Activated CD4-positive, alpha-beta memory T cell treated with anti-CD3 and anti-CD28 coated beads for 36 hours (primary cell): ENCODE measurements around the gene SPEM3. TPM values are rescaled to one million over a fixed set of nuclear protein-coding genes. Genes with fewer than 3 reads are reported as not detected.

Experiments used
- CTCF ChIA-PET: fragments of 350-600 bp; sonication (Branson Sonifier 250); formaldehyde crosslinking; loops from one replicate; lab custom pipeline; 2021; ENCODE audit warnings: antibody characterized with exemption, inconsistent platforms; lab: Charles Lee
- POLR2A ChIA-PET: fragments of 350-600 bp; sonication (Branson Sonifier 250); formaldehyde crosslinking; loops from one replicate; lab custom pipeline; 2021; ENCODE audit warnings: antibody characterized with exemption; lab: Charles Lee
- DNase-seq: peaks from one replicate; pipeline ENCODE4 v3.0.0-alpha.2; 2020
- H3K27ac Mint-ChIP-seq: one replicate; pipeline ENCODE4 v1.8.0; 2021; ENCODE audit warnings: mixed read lengths
- H3K27me3 Mint-ChIP-seq: one replicate; pipeline ENCODE4 v1.8.0; 2021; ENCODE audit warnings: mixed read lengths
- H3K36me3 Mint-ChIP-seq: one replicate; pipeline ENCODE4 v1.8.0; 2021; ENCODE audit warnings: mixed read lengths
- H3K4me1 Mint-ChIP-seq: one replicate; pipeline ENCODE4 v1.8.0; 2021; ENCODE audit warnings: low read depth, mixed read lengths
- H3K4me3 Mint-ChIP-seq: one replicate; pipeline ENCODE4 v1.8.0; 2021; ENCODE audit warnings: mild to moderate bottlenecking, mixed read lengths
- H3K9me3 Mint-ChIP-seq: one replicate; pipeline ENCODE4 v1.8.0; 2021; ENCODE audit warnings: mixed read lengths
- intact Hi-C: fragments of 100-400 bp; cut with micrococcal nuclease; formaldehyde crosslinking; loops from one replicate; pipeline ENCODE4 v1.15.1; 2023
- total RNA-seq, 2 experiments: library from RNA; stranded (reverse); gene quantifications; one replicate each; pipeline ENCODE4 v1.2.3, GENCODE V29; 2021

Gene SPEM3
- total RNA-seq, 2 experiments from 2014 or later, result not detected

GRCh38 chr17:7438656-7439460 is 10.2 kb downstream of the SPEM3 start:
- Mint-ChIP-seq H3K4me1 (peaks cover 43% of the 10 kb centered on the region), H3K9me3 (no peaks in the 10 kb centered on the region), H3K36me3 (peaks cover 6% of the 10 kb centered on the region), H3K27me3 (peaks cover 38% of the 10 kb centered on the region), H3K27ac (no peak overlapping the region), H3K4me3 (peak overlapping the region; percentile 66)
- ChIA-PET CTCF (interaction anchor here (1.7 to 5.0 kb wide), 5 partner anchors 16 to 123 kb away, joined by 7 to 71 read pairs (median 54); partner anchors contain the start of genes SENP3, TMEM95 and ZBTB4), POLR2A (interaction anchor here (0.9 kb wide), 1 partner anchor 83 kb away, joined by 4 read pairs; no protein-coding TSS in a partner anchor)
- DNase-seq, result no peak
- intact Hi-C loops, result loop anchor here (5.0 to 10.0 kb wide), 3 partner anchors 107 to 686 kb away; partner anchors contain the start of genes CTDNEP1, ELP5 and HES7

DNA sequence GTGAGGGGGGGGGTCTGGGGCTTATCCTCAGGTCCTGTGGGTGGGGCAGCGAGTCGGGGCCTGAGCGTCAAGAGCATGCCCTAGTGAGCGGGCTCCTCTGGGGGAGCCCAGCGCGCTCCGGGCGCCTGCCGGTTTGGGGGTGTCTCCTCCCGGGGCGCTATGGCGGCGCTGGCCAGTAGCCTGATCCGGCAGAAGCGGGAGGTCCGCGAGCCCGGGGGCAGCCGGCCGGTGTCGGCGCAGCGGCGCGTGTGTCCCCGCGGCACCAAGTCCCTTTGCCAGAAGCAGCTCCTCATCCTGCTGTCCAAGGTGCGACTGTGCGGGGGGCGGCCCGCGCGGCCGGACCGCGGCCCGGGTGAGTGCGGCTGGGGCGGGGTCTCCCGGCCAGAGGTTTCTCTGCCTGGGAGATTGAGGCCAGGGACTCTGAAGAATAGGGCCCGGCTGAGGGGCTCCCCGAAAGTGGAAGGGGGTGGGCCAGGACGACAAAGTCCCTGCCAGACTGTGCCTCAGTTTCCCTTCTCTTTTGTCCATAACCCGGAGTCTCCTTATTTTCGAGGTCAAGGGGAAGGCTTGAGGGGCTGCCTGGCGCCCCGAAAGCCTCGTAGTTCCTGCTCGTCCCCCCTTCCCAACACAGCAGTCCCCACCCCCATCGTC is 10.9 kb downstream of the SPEM3 start, which contains the start of gene FGF11:
FGF11 (plus strand) TSS at position 51 of the 651 bp plus-strand sequence; CDS start at position 160, 109 bp downstream.
- CTCF ChIA-PET, result interaction anchor here (1.6 to 1.7 kb wide), 2 partner anchors 84 to 121 kb away, joined by 7 to 8 read pairs; partner anchors contain the start of gene SENP3
- no peak for DNase-seq

GRCh38 chr17:7440113-7440833 is 11.6 kb downstream of the SPEM3 start:
- Mint-ChIP-seq H3K27me3 (peaks cover 46% of the 10 kb centered on the region), H3K36me3 (peaks cover 6% of the 10 kb centered on the region), H3K4me3 (peak overlapping the region; percentile 66), H3K27ac (no peak overlapping the region), H3K4me1 (peaks cover 45% of the 10 kb centered on the region), H3K9me3 (no peaks in the 10 kb centered on the region)
- ChIA-PET CTCF (interaction anchor here (0.9 to 1.7 kb wide), 3 partner anchors 84 to 121 kb away, joined by 3 to 8 read pairs (median 7); partner anchors contain the start of gene SENP3), POLR2A (interaction anchor here (0.6 to 0.9 kb wide), 3 partner anchors 175 to 248 kb away, joined by 3 to 4 read pairs (median 3); partner anchors contain the start of genes TP53 and WRAP53)
- peak; percentile 59 for DNase-seq
- intact Hi-C loops, result no loop called here

More for the DNA sequence above, 10.9 kb downstream of the SPEM3 start, which contains the start of gene FGF11:
- H3K27me3 Mint-ChIP-seq, result peaks cover 42% of the 10 kb centered on the region
- intact Hi-C loops, result loop anchor here (5.0 to 10.0 kb wide), 3 partner anchors 107 to 685 kb away; partner anchors contain the start of genes CTDNEP1, ELP5 and HES7
- H3K4me1 Mint-ChIP-seq, result peaks cover 43% of the 10 kb centered on the region
- peak within 1 kb of the TSS; percentile 66 for H3K4me3 Mint-ChIP-seq
- peaks cover 6% of the 10 kb centered on the region for H3K36me3 Mint-ChIP-seq
- H3K9me3 Mint-ChIP-seq, result no peaks in the 10 kb centered on the region
- POLR2A ChIA-PET, result interaction anchor here (0.9 kb wide), 1 partner anchor 248 kb away, joined by 3 read pairs; the partner anchor contains the start of gene TP53
- no peak within 1 kb of the TSS for H3K27ac Mint-ChIP-seq

GRCh38 chr17:7440834-7441195 is 12.2 kb downstream of the SPEM3 start:
- Mint-ChIP-seq H3K9me3 (no peaks in the 10 kb centered on the region), H3K36me3 (peaks cover 6% of the 10 kb centered on the region), H3K4me1 (peaks cover 49% of the 10 kb centered on the region), H3K27me3 (peaks cover 52% of the 10 kb centered on the region), H3K27ac (no peak overlapping the region), H3K4me3 (no peak overlapping the region)
- POLR2A ChIA-PET, result interaction anchor here (0.6 to 0.7 kb wide), 2 partner anchors 175 to 248 kb away, joined by 3 to 4 read pairs; partner anchors contain the start of gene WRAP53
- CTCF ChIA-PET, result interaction anchor here (0.6 to 1.7 kb wide), 6 partner anchors 12 to 120 kb away, joined by 3 to 8 read pairs (median 4); partner anchors contain the start of genes NEURL4 and SENP3
- intact Hi-C loops, result no loop called here
- DNase-seq, result peak; percentile 42

GRCh38 chr17:7441266-7441665 is 12.6 kb downstream of the SPEM3 start:
- no peak for DNase-seq
- intact Hi-C loops, result no loop called here
- no peak overlapping the region for H3K27ac Mint-ChIP-seq
- peaks cover 6% of the 10 kb centered on the region for H3K36me3 Mint-ChIP-seq
- H3K9me3 Mint-ChIP-seq, result no peaks in the 10 kb centered on the region
- POLR2A ChIA-PET, result interaction anchor here (0.6 kb wide), 1 partner anchor 174 kb away, joined by 4 read pairs; no protein-coding TSS in a partner anchor
- CTCF ChIA-PET, result interaction anchor here (0.6 to 1.6 kb wide), 5 partner anchors 11 to 120 kb away, joined by 3 to 8 read pairs (median 3); partner anchors contain the start of genes NEURL4 and SENP3
- peaks cover 54% of the 10 kb centered on the region for H3K27me3 Mint-ChIP-seq
- no peak overlapping the region for H3K4me3 Mint-ChIP-seq
- peaks cover 48% of the 10 kb centered on the region for H3K4me1 Mint-ChIP-seq

DNA sequence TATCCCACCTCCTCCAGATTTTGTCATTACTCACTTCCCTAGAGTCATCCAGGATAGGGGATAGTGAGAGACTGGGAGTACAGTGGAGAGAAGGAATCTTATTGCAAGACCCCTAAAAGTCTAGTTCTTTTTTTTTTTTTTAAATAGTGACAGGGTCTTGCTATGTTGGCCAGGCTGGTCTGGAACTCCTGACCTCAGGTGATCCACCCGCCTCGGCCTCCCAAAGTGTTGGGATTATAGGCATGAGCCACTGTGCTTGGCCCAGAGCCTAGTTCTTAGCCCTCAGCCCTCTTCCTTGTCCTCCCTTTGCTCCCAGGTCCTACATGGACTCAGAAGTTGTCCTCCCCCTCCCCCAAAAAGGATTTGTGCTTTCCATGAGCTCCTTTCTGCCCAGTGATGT is 13.5 kb downstream of the SPEM3 start:
- ChIA-PET POLR2A (interaction anchor here (0.8 kb wide), 1 partner anchor 105 kb away, joined by 3 read pairs; no protein-coding TSS in a partner anchor), CTCF (interaction anchor here (1.4 kb wide), 1 partner anchor 13 kb away, joined by 4 read pairs; no protein-coding TSS in a partner anchor)
- H3K27ac Mint-ChIP-seq, result no peak overlapping the region
- no peak overlapping the region for H3K4me3 Mint-ChIP-seq
- intact Hi-C loops, result no loop called here
- H3K4me1 Mint-ChIP-seq, result peaks cover 45% of the 10 kb centered on the region
- H3K27me3 Mint-ChIP-seq, result peaks cover 57% of the 10 kb centered on the region
- H3K9me3 Mint-ChIP-seq, result no peaks in the 10 kb centered on the region
- DNase-seq, result no peak
- H3K36me3 Mint-ChIP-seq, result peaks cover 4% of the 10 kb centered on the region

DNA sequence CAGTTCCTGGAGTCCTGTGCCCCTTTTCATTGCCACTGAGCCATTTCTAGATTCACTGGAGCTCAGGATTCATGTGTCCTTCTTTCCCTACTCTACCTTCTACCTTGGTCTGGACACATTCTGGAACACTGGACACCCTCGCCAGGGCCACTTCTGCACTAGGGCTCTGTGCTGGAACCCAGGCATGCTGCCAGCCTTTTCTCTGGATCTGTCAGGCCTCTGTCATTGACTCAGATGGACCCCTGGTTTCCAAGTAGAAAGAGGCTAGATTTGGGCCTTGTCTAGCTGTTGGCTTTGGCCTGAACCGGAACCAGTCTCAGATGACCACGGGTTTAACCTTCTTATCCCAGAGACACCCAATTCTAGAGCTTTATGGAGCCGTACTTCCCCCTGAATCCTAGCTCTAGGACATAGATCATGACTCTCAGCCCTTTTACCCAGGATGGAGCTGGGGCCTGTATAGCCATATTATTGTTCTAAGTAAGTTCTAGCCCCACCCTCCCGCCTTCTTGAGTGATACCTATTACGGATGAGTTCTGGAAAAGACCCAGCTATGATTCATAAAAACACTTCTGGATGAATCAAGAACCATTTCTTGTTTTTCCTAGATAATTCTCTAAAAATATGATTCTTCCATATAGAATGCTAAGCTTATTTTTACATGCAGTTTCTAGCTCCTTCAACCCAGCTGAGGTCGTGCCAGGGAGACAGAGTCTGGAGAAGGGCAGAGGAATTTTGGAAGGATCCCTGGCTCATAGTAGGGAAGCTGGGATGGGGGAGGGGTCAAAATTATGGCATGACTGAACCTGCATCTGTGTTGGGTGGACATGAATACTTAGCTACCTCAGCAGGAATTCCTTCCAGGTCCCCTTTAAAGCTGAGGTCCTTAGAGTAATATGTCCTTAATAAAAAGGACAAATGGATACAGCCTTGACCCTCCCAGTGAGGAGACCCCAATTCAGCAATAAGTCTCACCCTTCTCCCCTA is 15.1 kb downstream of the SPEM3 start:
- no peak for DNase-seq
- CTCF ChIA-PET, result interaction anchor here (0.6 to 4.2 kb wide), 6 partner anchors 8 to 117 kb away, joined by 3 to 19 read pairs (median 4); partner anchors contain the start of gene TMEM102
- Mint-ChIP-seq H3K4me1 (peaks cover 35% of the 10 kb centered on the region), H3K27ac (no peak overlapping the region), H3K27me3 (peaks cover 55% of the 10 kb centered on the region), H3K9me3 (no peaks in the 10 kb centered on the region), H3K4me3 (no peak overlapping the region), H3K36me3 (peaks cover 3% of the 10 kb centered on the region)
- intact Hi-C loops, result no loop called here
- POLR2A ChIA-PET, result interaction anchor here (0.6 to 1.2 kb wide), 2 partner anchors 8 to 129 kb away, joined by 3 read pairs; partner anchors contain the start of gene TMEM102

GRCh38 chr17:7444682-7445618 is 16.3 kb downstream of the SPEM3 start, which contains the start of gene CHRNB1:
CHRNB1 (plus strand) TSS chr17:7445061; CDS start chr17:7445128, 67 bp downstream.
- peaks cover 4% of the 10 kb centered on the region for H3K36me3 Mint-ChIP-seq
- DNase-seq, result peak; percentile 13
- H3K4me3 Mint-ChIP-seq, result peak within 1 kb of the TSS; percentile 53
- H3K4me1 Mint-ChIP-seq, result peaks cover 29% of the 10 kb centered on the region
- CTCF ChIA-PET, result interaction anchor here (0.9 to 4.2 kb wide), 4 partner anchors 9 to 89 kb away, joined by 4 to 19 read pairs (median 5); partner anchors contain the start of gene TMEM102
- POLR2A ChIA-PET, result interaction anchor here (1.2 kb wide), 1 partner anchor 9 kb away, joined by 3 read pairs; the partner anchor contains the start of gene TMEM102
- H3K27ac Mint-ChIP-seq, result no peak within 1 kb of the TSS
- no peaks in the 10 kb centered on the region for H3K9me3 Mint-ChIP-seq
- intact Hi-C loops, result loop anchor here (1.0 kb wide), 1 partner anchor 10 kb away; no protein-coding TSS in a partner anchor
- peaks cover 51% of the 10 kb centered on the region for H3K27me3 Mint-ChIP-seq

DNA sequence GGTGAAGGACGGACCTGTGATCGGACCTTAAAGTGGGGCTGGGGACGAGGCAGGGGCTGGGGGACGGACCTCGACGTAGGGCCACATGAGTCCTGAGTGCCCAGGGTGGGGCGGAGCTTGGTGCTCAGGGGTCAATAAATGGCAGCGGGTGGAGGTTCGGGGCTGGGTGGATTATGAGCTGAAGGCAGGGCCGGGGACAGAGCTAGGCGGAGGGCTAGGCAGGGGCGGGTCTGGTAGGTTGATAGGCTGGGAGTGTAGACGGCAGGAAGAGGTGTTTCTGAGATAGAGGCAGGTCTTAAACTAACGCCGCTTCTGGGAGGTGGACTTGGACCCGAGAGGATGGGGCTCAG is 16.9 kb downstream of the SPEM3 start:
- Mint-ChIP-seq H3K27me3 (peaks cover 46% of the 10 kb centered on the region), H3K27ac (no peak overlapping the region), H3K4me3 (peak overlapping the region; percentile 53), H3K9me3 (no peaks in the 10 kb centered on the region), H3K4me1 (peaks cover 24% of the 10 kb centered on the region), H3K36me3 (peaks cover 4% of the 10 kb centered on the region)
- POLR2A ChIA-PET, result interaction anchor here (0.6 to 0.7 kb wide), 3 partner anchors 9 to 408 kb away, joined by 3 read pairs; no protein-coding TSS in a partner anchor
- CTCF ChIA-PET, result interaction anchor here (1.2 to 4.2 kb wide), 3 partner anchors 9 to 89 kb away, joined by 4 to 19 read pairs (median 5); partner anchors contain the start of gene TMEM102
- intact Hi-C loops, result loop anchor here (1.0 kb wide), 1 partner anchor 10 kb away; no protein-coding TSS in a partner anchor
- peak; percentile 48 for DNase-seq
